NCI-H1092 treated with DMSO at 0.1 percent for 48 hours (cell line): Measurements from ENCODE around the gene HGS.
"Not testable (repeated sequence)": the region's sequence is repeated elsewhere in the genome, so short reads cannot be mapped to it uniquely, and the experiment has no call there.

Source experiments
- DNase-seq: peaks from one replicate; lab custom pipeline; 2025; lab: John Stamatoyannopoulos, UW

Gene HGS

GRCh38 chr17:81717049-81717765 lies 33.4 kb downstream of the HGS start:
- no peak for DNase-seq

- DNase-seq = no peak
These were observed 33.9 kb downstream of the HGS start for GRCh38 chr17:81717766-81718089.

- no peak for DNase-seq
These were observed 35.8 kb downstream of the HGS start for GRCh38 chr17:81719410-81720266.

GRCh38 chr17:81720267-81721071 lies 36.7 kb downstream of the HGS start:
- DNase-seq = no peak

GRCh38 chr17:81722184-81723120 lies 38.6 kb downstream of the HGS start:
- no peak for DNase-seq

GRCh38 chr17:81723651-81724209 lies 39.9 kb downstream of the HGS start:
- DNase-seq = no peak

- no peak for DNase-seq
These were observed 41.6 kb downstream of the HGS start for GRCh38 chr17:81725439-81725838.

GRCh38 chr17:81726004-81726403 lies 42.2 kb downstream of the HGS start:
- DNase-seq = no peak

- peak; percentile 66 for DNase-seq
These were observed 43.7 kb downstream of the HGS start for GRCh38 chr17:81727324-81728031.

GRCh38 chr17:81733507-81734404 lies 49.9 kb downstream of the HGS start:
- DNase-seq = peak; percentile 61

- DNase-seq = peak; percentile 7
These were observed 50.8 kb downstream of the HGS start for GRCh38 chr17:81734405-81735263.

GRCh38 chr17:81735264-81736102 lies 51.7 kb downstream of the HGS start:
- DNase-seq = no peak

- DNase-seq = no peak
These were observed 54.4 kb downstream of the HGS start for GRCh38 chr17:81737947-81738800.

- no peak for DNase-seq
These were observed 55.1 kb downstream of the HGS start for GRCh38 chr17:81738801-81739393.

GRCh38 chr17:81739593-81739992 lies 55.8 kb downstream of the HGS start:
- DNase-seq = not testable (repeated sequence)

GRCh38 chr17:81740395-81740961 lies 56.7 kb downstream of the HGS start:
- DNase-seq = no peak
